CD4-positive, alpha-beta memory T cell (primary cell): ENCODE results near the gene GFOD1. TPM values are rescaled to one million over a fixed set of nuclear protein-coding genes. Genes with fewer than 3 reads are reported as not detected.

Experiments used
- CTCF ChIA-PET: fragments of 350-600 bp; sonication (Branson Sonifier 250); formaldehyde crosslinking; loops from one replicate; lab custom pipeline; 2021; ENCODE audit warnings: inconsistent platforms; ENCODE audit not compliant: partially characterized antibody; lab: Charles Lee
- POLR2A ChIA-PET: fragments of 350-600 bp; sonication (Branson Sonifier 250); formaldehyde crosslinking; loops from one replicate; lab custom pipeline; 2021; ENCODE audit not compliant: partially characterized antibody; lab: Charles Lee
- DNase-seq, 5 donors: peaks; one replicate each; pipeline versions ENCODE4 v3.0.0 to v3.0.0-alpha.2; 2020 to 2022; ENCODE audit warnings: mixed read lengths in 1 of 5
- H3K27ac ChIP-seq: one replicate; pipeline ENCODE4 v1.7.0; 2013; ENCODE audit warnings: low read depth, low read length
- H3K27me3 ChIP-seq: 2 replicates; pipeline ENCODE4 v1.7.0; 2013; ENCODE audit warnings: mild to moderate bottlenecking, low read length, moderate library complexity; ENCODE audit not compliant: insufficient read depth
- H3K36me3 ChIP-seq: 2 replicates; pipeline ENCODE4 v1.7.0; 2013; ENCODE audit warnings: mild to moderate bottlenecking, low read length, moderate library complexity; ENCODE audit not compliant: insufficient read depth
- H3K4me1 ChIP-seq: 2 replicates; pipeline ENCODE4 v1.7.0; 2013; ENCODE audit warnings: mild to moderate bottlenecking, low read length, moderate library complexity; ENCODE audit not compliant: insufficient read depth
- H3K4me3 ChIP-seq, 2 donors: one replicate each; pipeline ENCODE4 v1.7.0; 2013; ENCODE audit warnings: low read length in 2 of 2, mild to moderate bottlenecking in 1 of 2
- H3K9me3 ChIP-seq, 2 donors: one replicate each; pipeline ENCODE4 v1.7.0; 2013; ENCODE audit warnings: low read length in 2 of 2, control low read depth in 1 of 2; ENCODE audit not compliant: control insufficient read depth in 1 of 2
- H3K27ac Mint-ChIP-seq, 7 donors: one replicate each; pipeline ENCODE4 v1.8.0; 2020 to 2021; ENCODE audit warnings: mixed read lengths in 7 of 7, mild to moderate bottlenecking in 6 of 7, inconsistent platforms in 3 of 7, moderate library complexity in 3 of 7
- H3K27me3 Mint-ChIP-seq, 2 donors: one replicate each; pipeline ENCODE4 v1.8.0; 2020 to 2021; ENCODE audit warnings: mixed read lengths in 2 of 2
- H3K36me3 Mint-ChIP-seq, 2 donors: one replicate each; pipeline ENCODE4 v1.8.0; 2020 to 2021; ENCODE audit warnings: mixed read lengths in 2 of 2, inconsistent platforms in 1 of 2, mild to moderate bottlenecking in 1 of 2
- H3K4me1 Mint-ChIP-seq, 4 donors: one replicate each; pipeline ENCODE4 v1.8.0; 2020 to 2021; ENCODE audit warnings: mixed read lengths in 4 of 4, mild to moderate bottlenecking in 1 of 4
- H3K4me3 Mint-ChIP-seq, 8 donors: one replicate each; pipeline ENCODE4 v1.8.0; 2020 to 2021; ENCODE audit warnings: mixed read lengths in 8 of 8, mild to moderate bottlenecking in 7 of 8, moderate library complexity in 6 of 8, inconsistent platforms in 3 of 8
- H3K9me3 Mint-ChIP-seq, 8 donors: one replicate each; pipeline ENCODE4 v1.8.0; 2020 to 2021; ENCODE audit warnings: mixed read lengths in 8 of 8, mild to moderate bottlenecking in 5 of 8, inconsistent platforms in 3 of 8, moderate library complexity in 1 of 8
- intact Hi-C: fragments of 100-400 bp; cut with micrococcal nuclease; formaldehyde crosslinking; loops from one replicate; pipeline ENCODE4 v1.15.1; 2023
- polyA plus RNA-seq, 2 donors: library from polyadenylated mRNA; unstranded; fragments of 300-500 nt; fragmentation: Illumina TruSeq; gene quantifications; one replicate each; pipeline ENCODE4 v1.2.3, GENCODE V29; 2021
- total RNA-seq, 2 experiments: library from RNA; stranded (reverse); gene quantifications; one replicate each; pipeline ENCODE4 v1.2.3, GENCODE V29; 2021

The GFOD1 gene
- total and polyA plus RNA-seq, 4 experiments from 2014 or later = 0.95 to 1.1 (median 0.97) TPM; not detected in 1

DNA sequence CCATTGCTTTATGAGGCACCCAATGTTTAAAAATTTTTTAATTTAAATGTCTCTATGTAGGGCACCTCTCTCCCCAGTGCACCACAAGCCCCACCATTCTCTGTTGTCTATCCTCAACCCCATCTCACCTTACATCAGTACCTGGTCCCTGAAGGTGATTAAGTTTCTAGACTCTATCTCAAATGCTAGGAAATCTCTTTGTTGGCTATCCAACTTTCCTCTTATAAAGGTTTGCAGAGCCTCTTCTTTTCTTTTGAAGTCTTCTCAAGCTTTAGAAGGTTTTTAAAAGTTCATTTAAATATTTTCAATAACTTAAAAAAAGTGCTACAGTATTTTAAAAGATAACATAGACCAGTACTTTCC, 82.5 kb downstream of the GFOD1 start:
- H3K4me1 Mint-ChIP-seq = no peaks in the 10 kb centered on the region
- DNase-seq = no peak
- no peak overlapping the region for H3K4me3 Mint-ChIP-seq
- no peaks in the 10 kb centered on the region for H3K36me3 Mint-ChIP-seq
- no peaks in the 10 kb centered on the region for H3K27me3 ChIP-seq
- no peak overlapping the region for H3K27ac ChIP-seq
- H3K9me3 Mint-ChIP-seq = no peaks in the 10 kb centered on the region
- H3K4me3 ChIP-seq = no peak overlapping the region
- no peak overlapping the region for H3K27ac Mint-ChIP-seq
- peaks cover 0 to 1% of the 10 kb centered on the region in 2 donors for H3K27me3 Mint-ChIP-seq
- no peaks in the 10 kb centered on the region for H3K36me3 ChIP-seq
- CTCF ChIA-PET = interaction anchor here (1.1 kb wide), 1 partner anchor 11 kb away, joined by 3 read pairs; no protein-coding TSS in a partner anchor
- intact Hi-C loops = no loop called here
- H3K4me1 ChIP-seq = no peaks in the 10 kb centered on the region
- POLR2A ChIA-PET = interaction anchor here (0.9 kb wide), 1 partner anchor 31 kb away, joined by 3 read pairs; no protein-coding TSS in a partner anchor
- no peaks in the 10 kb centered on the region for H3K9me3 ChIP-seq

DNA sequence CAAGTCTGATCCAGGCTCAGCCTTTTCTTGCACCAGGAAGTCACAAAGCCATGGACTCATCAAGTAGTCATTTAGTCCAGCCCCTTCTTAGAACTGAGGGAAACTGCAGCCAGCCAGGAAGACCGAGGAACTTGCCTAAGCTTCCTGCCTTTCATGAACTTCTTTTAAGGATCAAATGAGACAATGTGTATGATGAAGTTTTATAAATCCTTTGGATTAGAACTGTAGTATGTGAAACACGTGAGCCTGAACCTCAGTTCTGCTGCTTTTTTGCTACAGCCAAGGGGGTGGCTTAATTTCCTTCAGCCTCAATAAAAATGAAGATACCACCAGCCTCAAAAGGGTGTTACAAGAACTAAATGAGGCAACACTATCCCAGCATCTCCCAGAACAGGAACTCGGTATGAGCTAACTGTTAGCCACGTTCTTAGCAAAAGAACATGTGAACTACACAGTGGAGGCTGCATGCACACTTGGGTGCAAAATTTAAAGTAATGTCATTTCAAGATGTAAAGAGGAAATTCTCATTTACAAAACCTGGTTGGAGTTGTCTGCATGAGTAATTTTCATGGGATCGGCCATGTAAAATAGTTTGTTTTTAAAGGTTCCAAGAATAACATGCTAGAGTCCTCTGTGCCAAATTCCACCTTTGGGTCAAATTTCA, 83.0 kb downstream of the GFOD1 start:
- Mint-ChIP-seq H3K27me3 (peaks cover 0 to 1% of the 10 kb centered on the region in 2 donors), H3K4me3 (no peak overlapping the region), H3K27ac (no peak overlapping the region), H3K9me3 (no peaks in the 10 kb centered on the region), H3K4me1 (no peaks in the 10 kb centered on the region), H3K36me3 (no peaks in the 10 kb centered on the region)
- H3K4me3 ChIP-seq = no peak overlapping the region
- no peak overlapping the region for H3K27ac ChIP-seq
- DNase-seq = no peak
- H3K27me3 ChIP-seq = no peaks in the 10 kb centered on the region
- H3K9me3 ChIP-seq = no peaks in the 10 kb centered on the region
- intact Hi-C loops = no loop called here
- no peaks in the 10 kb centered on the region for H3K4me1 ChIP-seq
- CTCF ChIA-PET = interaction anchor here (1.1 kb wide), 1 partner anchor 10 kb away, joined by 3 read pairs; no protein-coding TSS in a partner anchor
- no peaks in the 10 kb centered on the region for H3K36me3 ChIP-seq
- POLR2A ChIA-PET = interaction anchor here (0.9 kb wide), 1 partner anchor 31 kb away, joined by 3 read pairs; no protein-coding TSS in a partner anchor

- H3K36me3 ChIP-seq = no peaks in the 10 kb centered on the region
Observed at GRCh38 chr6:13402711-13403110, 84.7 kb downstream of the GFOD1 start.

DNA sequence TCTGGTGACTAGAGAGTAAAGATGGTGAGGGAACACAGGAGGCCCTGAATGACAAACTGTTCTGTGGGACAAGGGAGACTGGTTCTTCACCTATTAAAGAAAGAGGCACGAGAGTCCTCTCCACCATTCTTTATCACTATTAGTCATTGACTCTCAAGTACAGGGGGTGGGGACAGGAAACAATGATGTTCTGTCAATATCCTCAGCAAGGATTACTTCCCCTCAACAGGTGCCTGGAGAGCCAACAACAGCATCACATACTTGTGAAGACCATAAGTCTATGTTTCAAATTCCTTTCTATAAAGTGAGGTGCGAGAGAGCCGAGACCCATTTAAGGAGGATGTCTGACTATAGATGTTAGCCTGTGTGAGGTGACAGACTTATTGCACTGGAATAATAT, 86.6 kb downstream of the GFOD1 start:
- Mint-ChIP-seq H3K4me3 (no peak overlapping the region), H3K27ac (no peak overlapping the region), H3K4me1 (no peaks in the 10 kb centered on the region), H3K36me3 (no peaks in the 10 kb centered on the region), H3K9me3 (no peaks in the 10 kb centered on the region), H3K27me3 (peaks cover 0 to 1% of the 10 kb centered on the region in 2 donors)
- Histone ChIP-seq H3K4me1 (no peaks in the 10 kb centered on the region), H3K9me3 (no peaks in the 10 kb centered on the region), H3K36me3 (no peaks in the 10 kb centered on the region), H3K27ac (no peak overlapping the region), H3K4me3 (no peak overlapping the region), H3K27me3 (no peaks in the 10 kb centered on the region)
- ChIA-PET CTCF (no interaction called here), POLR2A (no interaction called here)
- intact Hi-C loops = no loop called here
- DNase-seq = no peak

More at GRCh38 chr6:13402711-13403110, 84.7 kb downstream of the GFOD1 start:
- no peak overlapping the region for H3K27ac ChIP-seq
- POLR2A ChIA-PET = no interaction called here
- no peaks in the 10 kb centered on the region for H3K9me3 ChIP-seq
- intact Hi-C loops = no loop called here
- DNase-seq = no peak
- no peaks in the 10 kb centered on the region for H3K4me1 Mint-ChIP-seq
- H3K4me3 Mint-ChIP-seq = no peak overlapping the region
- no peaks in the 10 kb centered on the region for H3K4me1 ChIP-seq
- H3K9me3 Mint-ChIP-seq = no peaks in the 10 kb centered on the region
- H3K27me3 Mint-ChIP-seq = peaks cover 0 to 1% of the 10 kb centered on the region in 2 donors
- H3K27me3 ChIP-seq = no peaks in the 10 kb centered on the region
- H3K27ac Mint-ChIP-seq = no peak overlapping the region
- H3K4me3 ChIP-seq = no peak overlapping the region
- no peaks in the 10 kb centered on the region for H3K36me3 Mint-ChIP-seq
- CTCF ChIA-PET = no interaction called here

- no peak overlapping the region for H3K4me3 ChIP-seq
- H3K27ac ChIP-seq = no peak overlapping the region
- H3K36me3 ChIP-seq = no peaks in the 10 kb centered on the region
- H3K4me1 Mint-ChIP-seq = no peaks in the 10 kb centered on the region
- H3K27me3 Mint-ChIP-seq = peaks cover 0 to 1% of the 10 kb centered on the region in 2 donors
- ChIA-PET POLR2A (no interaction called here), CTCF (no interaction called here)
- H3K36me3 Mint-ChIP-seq = no peaks in the 10 kb centered on the region
- peak overlapping the region in 1 of 7 donors; percentile 12 for H3K27ac Mint-ChIP-seq
- no peak overlapping the region for H3K4me3 Mint-ChIP-seq
- H3K27me3 ChIP-seq = no peaks in the 10 kb centered on the region
- intact Hi-C loops = no loop called here
- no peak for DNase-seq
- H3K9me3 ChIP-seq = no peaks in the 10 kb centered on the region
- H3K9me3 Mint-ChIP-seq = no peaks in the 10 kb centered on the region
- no peaks in the 10 kb centered on the region for H3K4me1 ChIP-seq
Observed at GRCh38 chr6:13398421-13398994, 88.9 kb downstream of the GFOD1 start.

- Mint-ChIP-seq H3K4me3 (no peak overlapping the region), H3K4me1 (no peaks in the 10 kb centered on the region), H3K36me3 (no peaks in the 10 kb centered on the region), H3K27ac (no peak overlapping the region), H3K27me3 (peaks cover 0 to 1% of the 10 kb centered on the region in 2 donors), H3K9me3 (no peaks in the 10 kb centered on the region)
- Histone ChIP-seq H3K4me3 (no peak overlapping the region), H3K36me3 (no peaks in the 10 kb centered on the region), H3K9me3 (no peaks in the 10 kb centered on the region), H3K27me3 (no peaks in the 10 kb centered on the region), H3K4me1 (no peaks in the 10 kb centered on the region), H3K27ac (no peak overlapping the region)
- ChIA-PET CTCF (no interaction called here), POLR2A (no interaction called here)
- intact Hi-C loops = no loop called here
- DNase-seq = no peak
Observed at GRCh38 chr6:13398069-13398381, 89.4 kb downstream of the GFOD1 start.

GRCh38 chr6:13397359-13398068, 89.9 kb downstream of the GFOD1 start:
- no peaks in the 10 kb centered on the region for H3K36me3 Mint-ChIP-seq
- H3K9me3 ChIP-seq = no peaks in the 10 kb centered on the region
- no peaks in the 10 kb centered on the region for H3K9me3 Mint-ChIP-seq
- no peaks in the 10 kb centered on the region for H3K36me3 ChIP-seq
- H3K27me3 ChIP-seq = no peaks in the 10 kb centered on the region
- no peak for DNase-seq
- no peaks in the 10 kb centered on the region for H3K4me1 Mint-ChIP-seq
- no peaks in the 10 kb centered on the region for H3K4me1 ChIP-seq
- intact Hi-C loops = no loop called here
- ChIA-PET POLR2A (no interaction called here), CTCF (no interaction called here)
- H3K4me3 ChIP-seq = no peak overlapping the region
- H3K27ac ChIP-seq = no peak overlapping the region
- H3K27me3 Mint-ChIP-seq = peaks cover 0 to 1% of the 10 kb centered on the region in 2 donors
- no peak overlapping the region for H3K27ac Mint-ChIP-seq
- no peak overlapping the region for H3K4me3 Mint-ChIP-seq
